IPS-18c (cell line): Measurements from ENCODE around the gene KDM4B.
"Not testable (repeated sequence)": the region's sequence is repeated elsewhere in the genome, so short reads cannot be mapped to it uniquely, and the experiment has no call there.

Experiments used
- H3K4me3 ChIP-seq: 2 replicates; pipeline ENCODE4 v1.7.0; 2013; ENCODE audit warnings: low read depth, mild to moderate bottlenecking, low read length, moderate library complexity; ENCODE audit not compliant: insufficient read depth
- H3K9me3 ChIP-seq: one replicate; pipeline ENCODE4 v1.6.1; 2013; ENCODE audit warnings: mild to moderate bottlenecking, low read length, moderate library complexity; ENCODE audit not compliant: control insufficient read depth, insufficient read depth

Gene KDM4B

GRCh38 chr19:5154799-5155426 is 186.0 kb downstream of the KDM4B start:
- H3K4me3 ChIP-seq = no peak overlapping the region
- peaks cover 3% of the 10 kb centered on the region for H3K9me3 ChIP-seq

GRCh38 chr19:5155586-5156210 is 186.8 kb downstream of the KDM4B start:
- Histone ChIP-seq H3K4me3 (no peak overlapping the region), H3K9me3 (peaks cover 3% of the 10 kb centered on the region)

GRCh38 chr19:5156231-5156986 is 187.5 kb downstream of the KDM4B start:
- H3K4me3 ChIP-seq = no peak overlapping the region
- peaks cover 3% of the 10 kb centered on the region for H3K9me3 ChIP-seq

- H3K4me3 ChIP-seq = no peak overlapping the region
- peaks cover 5% of the 10 kb centered on the region for H3K9me3 ChIP-seq
Observed at GRCh38 chr19:5157186-5157585, 188.3 kb downstream of the KDM4B start.

- H3K9me3 ChIP-seq, H3K4me3 ChIP-seq: not testable (repeated sequence)
Observed at GRCh38 chr19:5158549-5159134, 189.7 kb downstream of the KDM4B start.

GRCh38 chr19:5160158-5160795 is 191.4 kb downstream of the KDM4B start:
- H3K9me3 ChIP-seq, H3K4me3 ChIP-seq: not testable (repeated sequence)

- not testable (repeated sequence) for H3K9me3 ChIP-seq, H3K4me3 ChIP-seq
Observed at GRCh38 chr19:5164845-5165696, 196.2 kb downstream of the KDM4B start.

- H3K9me3 ChIP-seq = peaks cover 4% of the 10 kb centered on the region
- H3K4me3 ChIP-seq = no peak overlapping the region
Observed at GRCh38 chr19:5165697-5166019, 196.7 kb downstream of the KDM4B start.

GRCh38 chr19:5166262-5166661 is 197.3 kb downstream of the KDM4B start:
- Histone ChIP-seq H3K4me3 (no peak overlapping the region), H3K9me3 (peaks cover 4% of the 10 kb centered on the region)

GRCh38 chr19:5170329-5170745 is 201.4 kb downstream of the KDM4B start:
- H3K9me3 ChIP-seq = no peaks in the 10 kb centered on the region
- no peak overlapping the region for H3K4me3 ChIP-seq

- Histone ChIP-seq H3K4me3 (no peak overlapping the region), H3K9me3 (no peaks in the 10 kb centered on the region)
Observed at GRCh38 chr19:5171711-5172110, 202.8 kb downstream of the KDM4B start.

GRCh38 chr19:5172859-5173630 is 204.1 kb downstream of the KDM4B start:
- Histone ChIP-seq H3K9me3 (no peaks in the 10 kb centered on the region), H3K4me3 (no peak overlapping the region)

GRCh38 chr19:5173993-5174392 is 205.1 kb downstream of the KDM4B start:
- Histone ChIP-seq H3K9me3 (no peaks in the 10 kb centered on the region), H3K4me3 (no peak overlapping the region)

- Histone ChIP-seq H3K4me3 (no peak overlapping the region), H3K9me3 (no peaks in the 10 kb centered on the region)
Observed at GRCh38 chr19:5177745-5178450, 209.0 kb downstream of the KDM4B start.

- no peaks in the 10 kb centered on the region for H3K9me3 ChIP-seq
- H3K4me3 ChIP-seq = no peak overlapping the region
Observed at GRCh38 chr19:5178841-5179240, 209.9 kb downstream of the KDM4B start.

- no peaks in the 10 kb centered on the region for H3K9me3 ChIP-seq
- no peak overlapping the region for H3K4me3 ChIP-seq
Observed at GRCh38 chr19:5179256-5179655, 210.3 kb downstream of the KDM4B start.
